SKM-1 (cell line): ENCODE measurements around the gene KANK3.
"Not testable (repeated sequence)": the region's sequence is repeated elsewhere in the genome, so short reads cannot be mapped to it uniquely, and the experiment has no call there.

Experiments used
- DNase-seq: peaks from one replicate; lab custom pipeline; 2025; ENCODE audit not compliant: unreplicated experiment; lab: John Stamatoyannopoulos, UW

Gene KANK3

GRCh38 chr19:8342684-8343482 is at the start of gene KANK3:
Gene KANK3, minus strand, starts transcription at chr19:8343262. Its CDS starts 5,434 bp downstream, at chr19:8337828.
- DNase-seq = no peak

DNA sequence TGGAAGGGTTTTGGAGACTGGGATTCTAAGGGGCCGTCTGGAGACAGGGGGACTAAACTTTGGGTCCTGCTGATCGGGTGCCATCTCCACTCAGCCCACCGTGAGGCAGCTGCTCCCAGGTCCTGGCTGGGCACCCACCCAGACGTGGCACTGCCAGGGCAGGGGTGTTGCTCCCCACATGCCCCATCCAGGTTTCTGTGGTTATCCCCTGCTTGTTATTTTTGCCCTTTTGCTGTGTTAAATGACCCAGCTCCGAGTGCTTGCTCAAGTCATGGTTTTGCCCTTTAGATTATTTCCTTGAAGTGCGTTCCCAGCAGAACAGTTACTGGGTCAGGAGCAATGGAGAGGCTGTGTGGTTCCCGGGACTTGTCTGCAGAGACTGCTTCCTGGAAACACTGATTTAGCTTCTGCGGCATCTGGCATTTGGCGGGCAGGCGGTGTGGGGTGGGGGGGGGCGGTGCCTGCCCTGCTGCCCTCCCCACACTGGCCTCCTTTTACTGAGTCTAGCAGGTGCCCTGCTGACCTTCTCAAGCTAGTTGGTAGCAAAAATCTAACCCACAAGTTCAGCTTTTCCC is 49.0 kb upstream of the KANK3 start:
- DNase-seq = no peak

DNA sequence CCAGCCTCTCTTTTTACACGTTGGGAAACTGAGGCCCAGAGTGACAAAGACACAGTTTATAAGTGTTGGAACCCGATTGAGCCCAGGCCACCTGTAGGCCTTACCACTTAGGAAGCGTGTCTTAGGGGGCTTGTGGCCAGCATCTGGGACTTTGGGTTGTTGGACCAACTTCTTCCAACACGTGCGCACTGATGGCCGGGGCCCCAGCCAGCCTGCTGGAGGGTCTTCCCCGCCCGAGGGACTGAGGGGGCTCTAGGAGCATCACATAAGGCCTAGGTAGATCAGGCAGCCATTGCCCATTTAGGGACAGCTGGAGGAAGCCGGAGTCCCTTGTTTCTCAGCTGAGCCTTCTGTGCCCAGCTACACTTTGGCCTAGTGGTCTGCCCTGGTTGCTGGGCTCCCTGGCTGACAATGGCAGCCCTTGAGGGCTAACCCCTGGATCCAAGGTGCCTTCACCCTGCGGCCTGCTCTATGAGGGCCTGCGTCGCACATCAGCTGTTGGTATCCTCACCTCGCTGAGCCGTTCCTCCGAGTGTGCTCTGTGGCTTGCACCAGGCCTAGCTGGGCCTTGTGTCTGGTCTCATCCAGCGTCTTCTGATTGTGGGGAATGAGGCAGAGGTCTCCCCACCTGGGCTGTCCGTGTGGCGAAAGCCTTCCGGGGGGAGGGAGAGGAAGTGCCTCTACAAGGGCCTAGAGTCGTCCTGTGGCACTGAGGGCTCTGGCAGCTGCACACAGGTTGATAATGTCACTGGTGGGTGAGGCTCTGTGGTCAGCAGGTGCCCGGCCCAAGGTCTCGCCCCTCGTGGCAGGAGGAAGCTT is 48.3 kb upstream of the KANK3 start:
- DNase-seq = no peak

DNA sequence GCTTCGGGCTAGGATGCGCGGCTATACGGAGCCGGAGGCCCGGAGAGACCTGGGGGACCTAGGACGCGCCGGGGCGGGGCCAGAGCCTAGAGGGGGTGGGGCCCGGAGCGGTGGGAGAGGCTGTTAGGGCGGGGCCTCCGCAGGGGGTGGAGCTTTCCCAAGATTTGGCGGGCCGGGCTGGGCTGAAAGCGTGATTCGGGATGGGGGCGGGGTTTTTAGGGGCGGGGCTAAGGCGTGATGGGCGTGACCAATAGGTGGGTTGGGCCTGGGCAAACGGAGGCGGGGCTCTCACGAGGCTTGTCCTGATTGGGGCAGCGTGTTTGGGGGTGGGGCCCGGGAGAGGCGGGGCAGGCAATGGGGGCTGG is 47.5 kb upstream of the KANK3 start:
- DNase-seq = peak; percentile 69

GRCh38 chr19:8389891-8390616 is 47.0 kb upstream of the KANK3 start, which contains the start of gene RAB11B:
Gene RAB11B, plus strand, starts transcription at chr19:8390360. Its CDS starts 57 bp downstream, at chr19:8390417.
- DNase-seq = peak; percentile 99

- no peak for DNase-seq
Measured at GRCh38 chr19:8388612-8388958, 45.5 kb upstream of the KANK3 start.

DNA sequence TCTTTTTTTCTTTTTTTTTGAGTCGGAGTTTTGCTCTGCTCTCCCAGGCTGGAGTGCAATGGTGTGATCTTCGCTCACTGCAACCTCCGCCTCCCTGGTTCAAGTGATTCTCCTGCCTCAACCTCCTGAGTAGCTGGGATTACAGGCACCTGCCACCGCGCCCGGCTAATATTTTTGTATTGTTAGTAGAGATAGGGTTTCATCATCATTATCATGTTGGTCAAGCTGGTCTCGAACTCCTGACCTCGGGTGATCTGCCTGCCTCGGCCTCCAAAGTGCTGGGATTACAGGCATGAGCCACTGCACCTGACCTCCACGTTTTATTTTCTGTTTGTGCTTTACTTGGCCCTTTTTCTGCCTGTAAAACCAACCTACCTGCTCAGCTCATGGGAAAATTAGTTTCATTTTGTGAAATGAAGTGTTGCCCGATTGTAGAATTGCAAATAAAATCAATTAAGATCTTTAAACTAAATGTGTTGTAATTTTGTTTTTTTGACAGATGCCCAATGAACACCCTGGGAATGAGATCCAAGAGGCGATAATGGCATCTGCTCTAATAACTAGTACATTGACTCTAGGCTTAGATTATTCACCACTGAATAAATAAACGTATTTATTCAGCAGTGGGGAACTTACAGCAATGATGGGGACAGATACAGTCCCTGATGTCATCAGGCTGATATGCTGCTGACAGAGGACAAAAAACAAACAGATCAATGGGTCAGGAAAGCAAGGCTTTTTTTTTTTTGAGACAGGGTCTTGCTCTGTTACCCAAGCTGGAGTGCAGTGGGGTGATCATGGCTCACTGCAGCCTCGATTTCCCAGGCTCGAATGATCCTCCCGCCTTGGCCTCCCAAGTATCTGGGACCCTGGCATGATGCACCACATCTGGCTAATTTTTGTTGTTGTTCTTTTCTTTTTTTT is 44.9 kb upstream of the KANK3 start:
- DNase-seq = no peak

DNA sequence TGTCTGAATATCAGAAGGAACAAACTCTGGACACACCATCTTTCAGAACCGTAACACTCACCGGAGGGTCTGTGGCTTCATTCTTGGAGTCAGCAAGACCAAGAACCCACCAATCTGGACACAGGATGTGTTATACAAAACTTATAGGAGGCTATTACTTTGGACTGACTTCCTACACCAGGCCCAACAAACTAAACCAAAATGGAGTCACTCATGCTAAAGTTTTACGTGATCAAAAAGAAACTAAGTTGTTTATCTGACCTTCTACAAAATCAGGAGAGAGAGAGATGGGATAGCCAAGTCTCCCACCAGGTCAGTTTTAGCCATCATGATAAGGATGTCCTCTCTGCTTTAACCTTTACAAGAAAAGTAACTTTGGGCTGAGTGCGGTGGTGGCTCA is 43.9 kb upstream of the KANK3 start:
- no peak for DNase-seq

DNA sequence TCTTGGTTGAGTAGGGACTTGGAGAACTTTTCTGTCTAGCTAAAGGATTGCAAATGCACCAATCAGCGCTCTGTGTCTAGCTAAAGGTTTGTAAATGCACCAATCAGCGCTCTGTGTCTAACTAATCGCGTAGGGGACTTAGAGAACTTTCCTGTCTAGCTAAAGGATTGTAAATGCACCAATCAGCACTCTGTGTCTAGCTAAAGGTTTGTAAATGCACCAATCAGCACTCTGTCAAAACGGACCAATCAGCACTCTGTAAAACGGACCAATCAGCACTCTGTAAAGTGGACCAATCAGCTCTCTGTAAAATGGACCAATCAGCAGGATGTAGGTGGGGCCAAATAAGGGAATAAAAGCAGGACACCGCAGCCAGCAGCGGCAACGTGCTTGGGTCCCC is 43.4 kb upstream of the KANK3 start:
- DNase-seq = not testable (repeated sequence)

DNA sequence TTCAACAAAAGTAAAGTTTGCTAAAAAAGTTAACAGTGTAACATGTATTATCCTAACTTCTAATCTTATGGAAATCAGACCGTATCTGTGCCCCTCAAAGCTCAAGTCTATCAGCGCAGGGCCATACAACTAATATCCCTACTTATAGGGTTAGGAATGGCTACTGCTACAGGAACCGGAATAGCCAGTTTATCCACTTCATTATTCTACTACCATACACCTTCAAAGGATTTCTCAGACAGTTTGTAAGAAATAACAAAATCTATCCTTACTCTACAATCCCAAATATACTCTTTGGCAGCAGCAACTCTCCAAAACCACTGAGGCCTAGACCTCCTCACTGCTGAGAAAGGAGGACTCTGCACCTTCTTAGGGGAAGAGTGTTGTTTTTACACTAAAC is 42.5 kb upstream of the KANK3 start:
- DNase-seq = not testable (repeated sequence)

- DNase-seq = not testable (repeated sequence)
Measured at GRCh38 chr19:8385103-8385502, 42.0 kb upstream of the KANK3 start.

DNA sequence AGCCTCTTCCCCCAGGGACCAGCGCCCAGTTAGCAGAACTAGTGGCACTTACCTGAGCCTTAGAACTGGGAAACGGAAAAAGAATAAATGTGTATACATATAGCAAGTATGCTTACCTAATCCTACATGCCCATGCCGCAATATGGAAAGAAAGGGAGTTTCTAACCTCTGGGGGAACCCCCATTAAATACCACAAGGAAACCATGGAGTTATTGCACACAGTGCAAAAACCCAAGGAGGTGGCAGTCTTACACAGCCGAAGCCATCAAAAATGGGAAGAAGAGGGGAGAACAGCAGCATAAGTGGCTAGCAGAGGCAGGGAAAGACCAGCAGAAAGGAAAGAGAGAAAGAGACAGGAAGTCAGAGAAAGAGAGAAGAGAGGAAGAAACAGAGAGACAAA is 41.5 kb upstream of the KANK3 start:
- DNase-seq = not testable (repeated sequence)

- not testable (repeated sequence) for DNase-seq
Measured at GRCh38 chr19:8379156-8379891, 36.3 kb upstream of the KANK3 start.

DNA sequence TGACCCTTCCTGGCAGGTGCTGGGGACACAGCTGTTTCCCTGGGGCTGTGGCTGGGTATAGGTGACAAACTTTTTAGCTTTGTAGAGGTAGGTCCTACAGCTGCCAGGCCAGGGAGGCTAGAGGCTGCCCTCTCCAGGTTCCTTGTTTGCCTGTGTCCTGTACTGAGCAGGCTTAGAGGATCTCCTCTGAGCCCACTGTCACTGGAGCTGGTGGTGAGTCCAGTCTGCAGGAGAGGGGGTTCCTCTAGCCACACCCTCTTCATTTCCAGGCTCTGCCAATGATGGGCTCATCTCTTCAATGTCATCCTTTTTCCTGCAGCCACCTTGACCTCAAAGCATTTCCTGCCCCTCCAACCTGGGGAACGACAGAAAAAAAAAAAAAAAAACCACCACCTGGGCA is 34.5 kb upstream of the KANK3 start:
- DNase-seq = no peak

DNA sequence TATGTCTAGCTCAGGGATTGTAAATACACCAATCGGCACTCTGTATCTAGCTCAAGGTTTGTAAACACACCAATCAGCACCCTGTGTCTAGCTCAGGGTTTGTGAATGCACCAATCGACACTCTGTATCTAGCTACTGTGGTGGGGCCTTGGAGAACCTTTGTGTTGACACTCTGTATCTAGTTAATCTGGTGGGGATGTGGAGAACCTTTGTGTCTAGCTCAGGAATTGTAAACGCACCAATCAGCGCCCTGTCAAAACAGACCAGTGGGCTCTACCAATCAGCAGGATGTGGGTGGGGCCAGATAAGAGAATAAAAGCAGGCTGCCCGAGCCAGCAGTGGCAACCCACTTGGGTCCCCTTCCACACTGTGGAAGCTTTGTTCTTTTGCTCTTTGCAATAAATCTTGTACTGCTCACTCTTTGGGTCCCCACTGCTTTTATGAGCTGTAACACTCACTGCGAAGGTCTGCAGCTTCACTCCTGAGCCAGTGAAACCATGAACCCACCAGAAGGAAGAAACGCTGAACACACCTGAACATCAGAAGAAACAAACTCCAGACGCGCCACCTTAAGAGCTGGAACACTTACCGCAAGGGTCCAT is 33.4 kb upstream of the KANK3 start:
- not testable (repeated sequence) for DNase-seq

GRCh38 chr19:8375766-8376165 is 32.7 kb upstream of the KANK3 start:
- DNase-seq = not testable (repeated sequence)

DNA sequence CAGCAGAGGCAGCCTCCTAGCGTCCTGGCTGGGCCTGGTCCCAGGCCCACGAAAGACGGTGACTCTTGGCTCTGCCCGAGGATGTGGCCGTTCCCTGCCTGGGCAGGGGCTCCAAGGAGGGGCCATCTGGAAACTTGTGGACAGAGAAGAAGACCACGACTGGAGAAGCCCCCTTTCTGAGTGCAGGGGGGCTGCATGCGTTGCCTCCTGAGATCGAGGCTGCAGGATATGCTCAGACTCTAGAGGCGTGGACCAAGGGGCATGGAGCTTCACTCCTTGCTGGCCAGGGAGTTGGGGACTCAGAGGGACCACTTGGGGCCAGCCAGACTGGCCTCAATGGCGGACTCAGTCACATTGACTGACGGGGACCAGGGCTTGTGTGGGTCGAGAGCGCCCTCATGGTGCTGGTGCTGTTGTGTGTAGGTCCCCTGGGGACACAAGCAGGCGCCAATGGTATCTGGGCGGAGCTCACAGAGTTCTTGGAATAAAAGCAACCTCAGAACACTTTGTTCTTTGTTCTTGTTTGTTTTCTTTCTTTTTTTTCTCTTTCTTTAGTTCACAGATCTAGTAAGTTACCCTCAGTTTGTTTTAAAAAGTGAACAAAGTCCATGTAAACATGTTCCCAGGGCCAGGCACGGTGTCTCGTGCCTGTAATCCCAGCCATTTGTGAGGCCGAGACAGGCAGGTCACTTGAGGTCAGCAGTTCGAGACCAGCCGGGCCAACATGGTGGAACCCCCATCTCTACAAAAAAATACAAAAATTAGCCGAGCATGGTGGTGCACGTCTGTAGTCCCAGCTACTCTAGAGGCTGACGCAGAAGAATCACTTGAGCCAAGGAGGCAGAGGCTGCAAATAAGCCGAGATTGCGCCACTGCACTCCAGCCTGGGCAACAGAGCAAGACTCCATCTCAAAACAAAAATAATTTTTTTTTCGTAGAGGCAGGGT is 31.1 kb upstream of the KANK3 start:
- no peak for DNase-seq
